Measurements from ENCODE around the gene GSTM4. TPM values are rescaled to one million over a fixed set of nuclear protein-coding genes. Genes with fewer than 3 reads are reported as not detected.

The GSTM4 gene
- total and polyA plus RNA-seq, 9 of the 15 experiments (the other 6 are each of a cell fraction or from before 2014, with no cell fraction given), result 18.8 to 53.4 (median 38.8) TPM

DNA sequence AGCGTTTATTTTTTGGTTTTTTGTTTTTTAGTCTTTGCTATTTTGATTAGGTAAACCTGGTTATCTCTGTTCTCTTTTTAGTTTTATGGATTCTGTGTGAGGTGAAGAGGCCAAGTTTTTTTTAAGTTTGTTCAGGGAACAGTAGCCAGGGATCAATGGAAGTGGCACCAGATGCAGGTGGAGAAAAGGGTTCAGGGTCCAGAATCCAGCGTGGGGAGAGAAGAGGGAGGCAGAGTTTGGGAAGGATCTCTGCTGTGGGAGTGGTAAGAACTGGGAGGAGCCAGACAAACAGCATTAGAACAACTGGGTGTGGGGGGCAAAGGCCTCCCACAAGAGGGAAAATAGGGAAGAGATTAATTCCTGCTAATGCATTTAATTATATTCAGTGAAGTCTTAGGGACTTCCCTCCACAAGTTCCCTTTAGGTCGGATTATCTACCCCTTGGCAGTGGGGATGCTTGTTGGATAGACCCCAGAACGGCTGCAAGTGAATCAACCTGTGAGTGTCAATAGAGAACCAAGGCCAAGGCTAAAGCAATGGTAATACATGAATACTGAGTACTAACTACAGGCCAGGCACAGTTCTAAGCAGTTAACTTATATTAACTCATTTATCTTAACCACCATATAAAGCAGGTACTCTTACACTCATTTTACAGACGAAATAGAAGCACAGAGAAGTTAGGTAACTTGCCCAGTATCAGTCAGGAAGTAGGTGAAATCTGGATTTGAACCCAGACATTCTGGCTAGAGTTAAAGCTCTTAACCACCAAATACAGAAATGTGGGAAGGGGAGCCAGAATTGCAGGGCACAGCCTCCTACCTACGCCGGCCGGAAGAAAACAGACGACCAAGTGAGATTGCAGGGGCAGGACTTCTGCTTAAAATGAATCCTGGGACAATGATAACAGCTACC, 37.0 kb upstream of the GSTM4 start (continued):
- TF ChIP-seq JUN (IDR thresholded peaks at IDR 0.05; ENCODE audit: borderline replicate concordance, low read depth, low read length), result no peak
- TF ChIP-seq JUN (CRISPR knock-in tag; IDR thresholded peaks at IDR 0.05; ENCODE audit: borderline replicate concordance), result no peak
- no peak for TF ChIP-seq ASH1L (IDR thresholded peaks at IDR 0.05; ENCODE audit: borderline replicate concordance, low read depth, partially characterized antibody)
- no peak for TF ChIP-seq CBX8 (IDR thresholded peaks at IDR 0.05; ENCODE audit: borderline replicate concordance, extremely low read depth, low read depth, low read length, poor library complexity, severe bottlenecking)
- TF ChIP-seq ETV1 (tag; conservative IDR thresholded peaks at IDR 0.05; ENCODE audit: low read depth), result peak; percentile 59
- no peak for TF ChIP-seq GTF3C2 (IDR thresholded peaks at IDR 0.05; ENCODE audit: borderline replicate concordance, extremely low read depth, insufficient read length)
- no peak for TF ChIP-seq NFRKB (IDR thresholded peaks at IDR 0.05; ENCODE audit: low read depth)
- TF ChIP-seq HDAC8 (tag; IDR thresholded peaks at IDR 0.05), result 0 out of 2 replicates have a peak, but pooled peaks have one; percentile 15
- TF ChIP-seq NBN (IDR thresholded peaks at IDR 0.05; ENCODE audit: low read depth), result no peak; the same call in 1 of the 2 replicates
- no peak for TF ChIP-seq TFE3 (CRISPR knock-in tag; IDR thresholded peaks at IDR 0.05)
- 0 out of 2 replicates have a peak, but pooled peaks have one; percentile 15 for TF ChIP-seq CC2D1A (IDR thresholded peaks at IDR 0.05)
- no peak for TF ChIP-seq BRF2 (IDR thresholded peaks at IDR 0.05; ENCODE audit: borderline replicate concordance, insufficient read depth, insufficient read length)
- TF ChIP-seq, protein P1, sequence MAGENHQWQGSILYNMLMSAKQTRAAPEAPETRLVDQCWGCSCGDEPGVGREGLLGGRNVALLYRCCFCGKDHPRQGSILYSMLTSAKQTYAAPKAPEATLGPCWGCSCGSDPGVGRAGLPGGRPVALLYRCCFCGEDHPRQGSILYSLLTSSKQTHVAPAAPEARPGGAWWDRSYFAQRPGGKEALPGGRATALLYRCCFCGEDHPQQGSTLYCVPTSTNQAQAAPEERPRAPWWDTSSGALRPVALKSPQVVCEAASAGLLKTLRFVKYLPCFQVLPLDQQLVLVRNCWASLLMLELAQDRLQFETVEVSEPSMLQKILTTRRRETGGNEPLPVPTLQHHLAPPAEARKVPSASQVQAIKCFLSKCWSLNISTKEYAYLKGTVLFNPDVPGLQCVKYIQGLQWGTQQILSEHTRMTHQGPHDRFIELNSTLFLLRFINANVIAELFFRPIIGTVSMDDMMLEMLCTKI (IDR thresholded peaks at IDR 0.05; ENCODE audit: partially characterized antibody), result no peak

Measured in K562 (cell line).